Motor neuron (in vitro differentiated cells): ENCODE data around the gene ADCY7. TPM values are rescaled to one million over a fixed set of nuclear protein-coding genes. Genes with fewer than 3 reads are reported as not detected.

ENCODE experiments used
- ATAC-seq, 8 experiments: fragments of 200-7000 bp; cut with Tn5 transposase; replicated peaks in 6 of 8; 2 replicates each; pipeline ENCODE4 v1.8.0; 2021; ENCODE audit warnings: mild to moderate bottlenecking in 8 of 8, moderate library complexity in 8 of 8
- H3K27ac ChIP-seq, 2 donors: fragments of 250-450 bp; sonication (Bioruptor Pico); 2 replicates each; pipeline ENCODE4 v1.9.0; 2021; ENCODE audit warnings: antibody characterized with exemption in 2 of 2, mild to moderate bottlenecking in 2 of 2, moderate library complexity in 1 of 2
- H3K4me1 ChIP-seq, 2 donors: fragments of 250-450 bp; sonication (Bioruptor Pico); replicated peaks in 1 of 2; 2 replicates each; pipeline ENCODE4 v1.6.1; 2021; ENCODE audit warnings: antibody characterized with exemption in 2 of 2, mild to moderate bottlenecking in 2 of 2, moderate library complexity in 1 of 2
- H3K4me3 ChIP-seq, 5 donors: fragments of 250-450 bp; sonication (Bioruptor Pico); 2 replicates each; pipeline ENCODE4 v1.9.0; 2021; ENCODE audit warnings: antibody characterized with exemption in 5 of 5, mild to moderate bottlenecking in 5 of 5, moderate library complexity in 4 of 5
- WGBS, 10 experiments: fragments of 450-650 bp; shearing (Covaris generic); methylation state at CpG; one replicate each; pipeline ENCODE4 v1.0.0; 2022; 5-methylcytosine and 5-hydroxymethylcytosine counted together
- in situ Hi-C, 9 experiments: fragments of 400-800 bp; cut with MboI; loops; one replicate each; pipeline ENCODE4 v1.15.0; 2021; ENCODE audit warnings: low sequenced_read_pairs in 9 of 9, low pct_unique_long_range_greater_than_20kb in 2 of 9; ENCODE audit not compliant: unreplicated experiment in 9 of 9
- total RNA-seq, 8 experiments: library from RNA; unstranded; fragments of 300-600 nt; gene quantifications; 2 replicates each; pipeline versions ENCODE4 v1.2.3 to v1.2.4, GENCODE V29; 2022

The ADCY7 gene
- total RNA-seq, 8 experiments from 2014 or later, result 4.1 to 17.9 (median 7.5) TPM

DNA sequence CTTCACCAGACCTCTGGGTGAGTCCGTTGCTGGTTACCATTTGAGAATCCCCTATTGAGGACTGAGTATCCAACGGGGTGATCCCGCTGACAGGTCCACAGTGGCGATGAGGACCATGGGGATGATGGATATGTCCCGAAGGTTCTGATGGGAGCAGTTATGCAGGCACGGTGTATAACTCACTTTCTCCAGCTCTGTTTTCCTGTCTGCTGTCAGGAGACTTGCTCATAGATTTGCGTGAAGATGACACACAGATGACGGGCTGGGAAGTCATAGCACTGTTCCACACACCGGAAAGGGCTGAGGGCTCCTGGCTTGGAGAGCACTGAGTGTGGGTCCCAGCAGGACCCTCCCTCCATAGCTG is 22.2 kb upstream of the ADCY7 start:
- in situ Hi-C loops, result no loop called here
- H3K4me3 ChIP-seq, result no peak overlapping the region
- H3K4me1 ChIP-seq, result no peaks in the 10 kb centered on the region
- ATAC-seq, result no peak
- WGBS, 10 experiments, result 70 to 90% (median 81%) methylated on average over 1 to 6 of the region's 9 CpGs; no CpG with 5 or more reads in 6 of the 10 experiments
- H3K27ac ChIP-seq, result no peak overlapping the region

- Histone ChIP-seq H3K4me1 (no peaks in the 10 kb centered on the region), H3K4me3 (peak overlapping the region in 1 of 5 donors; percentile 52), H3K27ac (no peak overlapping the region)
- ATAC-seq, result peak in 1 of 8 experiments; percentile 7
- 15 to 94% (median 79%) methylated on average over 1 to 14 of the region's 33 CpGs; no CpG with 5 or more reads in 4 of the 10 experiments for WGBS, 10 experiments
- in situ Hi-C loops, result no loop called here
Measured at GRCh38 chr16:50244504-50245416, 21.6 kb upstream of the ADCY7 start.

DNA sequence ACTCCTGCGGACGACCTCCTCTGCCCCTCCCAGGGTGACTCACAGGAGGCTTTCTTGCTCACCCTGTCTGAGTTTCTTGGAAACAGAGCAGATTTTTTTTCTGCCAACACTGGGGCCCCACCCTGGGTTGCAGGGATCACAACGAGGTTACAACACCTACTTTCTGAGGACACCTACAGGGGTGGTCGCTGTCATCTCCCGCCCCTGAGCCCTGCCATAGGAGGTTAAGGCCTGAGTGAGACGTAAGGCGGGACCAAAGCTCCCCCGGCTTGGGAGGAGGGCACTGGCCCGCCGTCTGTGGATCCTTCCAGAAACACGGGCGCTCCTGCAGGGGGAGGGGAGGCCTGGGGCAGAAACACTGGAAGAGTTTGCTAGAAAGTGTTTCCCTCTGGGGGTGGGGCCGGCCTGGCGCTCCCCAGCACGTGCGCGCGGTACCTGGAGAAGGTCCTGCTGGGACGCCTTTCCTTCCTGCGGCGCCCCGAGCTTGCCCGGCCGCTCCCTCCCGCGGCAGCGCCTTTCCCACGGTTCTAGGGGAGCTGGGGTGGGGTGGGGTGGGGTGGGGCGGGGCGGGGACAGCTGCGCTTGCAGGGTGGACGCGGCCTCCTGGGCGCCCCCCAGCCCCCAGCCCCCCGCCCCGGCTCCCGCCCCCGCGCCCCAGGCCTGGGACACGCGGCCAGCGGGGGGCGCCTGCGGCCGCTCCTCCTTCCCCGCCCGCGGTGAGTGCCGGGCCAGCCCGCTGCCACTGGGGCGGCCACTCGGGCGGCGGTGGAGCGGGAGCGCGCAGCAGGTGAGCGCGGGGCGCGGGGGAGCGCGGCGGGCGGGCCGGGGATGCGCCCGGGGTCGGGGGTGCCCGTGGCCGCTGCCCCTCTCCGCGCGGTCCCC is 20.7 kb upstream of the ADCY7 start:
- ATAC-seq, result peak; percentile 73 to 90 (median 86)
- peak overlapping the region in 1 of 2 donors; percentile 17 for H3K27ac ChIP-seq
- 0 to 40% (median 25%) methylated on average over 1 to 4 of the region's 74 CpGs; no CpG with 5 or more reads in 5 of the 10 experiments for WGBS, 10 experiments
- in situ Hi-C loops, result no loop called here
- no peaks in the 10 kb centered on the region for H3K4me1 ChIP-seq
- H3K4me3 ChIP-seq, result peak overlapping the region; percentile 52 to 83 (median 54)

DNA sequence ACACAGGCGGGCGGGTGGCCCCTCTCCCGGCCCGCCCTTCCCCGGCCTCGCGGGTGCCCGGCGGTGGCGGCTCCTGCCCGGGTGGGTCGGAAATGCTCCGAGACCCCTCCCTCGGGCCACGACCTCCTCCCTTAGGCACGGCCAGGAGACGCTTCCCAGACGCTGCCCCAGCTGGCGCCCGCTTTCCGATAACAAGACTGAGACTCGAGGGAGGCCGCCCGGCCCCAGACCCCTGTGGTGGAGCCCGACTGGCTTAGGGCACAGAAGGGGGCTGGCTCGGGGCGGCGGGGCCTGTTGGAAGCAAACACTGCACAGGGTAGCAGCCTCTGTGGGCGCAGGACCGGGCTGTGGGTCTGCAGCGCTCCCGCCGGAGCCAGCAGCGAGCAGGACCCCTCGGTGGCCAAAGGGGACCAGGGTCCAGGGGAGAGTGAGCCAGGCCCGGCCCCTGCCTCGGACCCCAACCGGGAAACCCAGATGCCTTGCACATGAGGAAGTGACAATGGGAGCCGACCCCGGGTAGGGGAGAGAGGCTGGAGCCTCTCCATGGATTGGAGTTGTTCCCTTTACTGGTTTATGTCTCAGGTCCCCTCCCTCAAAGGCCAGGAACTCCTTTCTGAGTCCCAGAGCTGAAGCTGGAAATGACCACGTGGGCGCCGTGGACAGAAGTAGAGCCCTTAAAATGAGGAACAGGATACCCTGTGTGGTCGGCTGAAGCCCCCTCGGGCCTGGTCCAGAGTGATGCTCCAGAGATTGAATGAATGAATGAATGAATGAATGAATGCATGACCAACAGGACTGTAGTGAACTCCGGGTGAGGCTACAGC is 19.8 kb upstream of the ADCY7 start:
- WGBS, 10 experiments, result 0 to 70% (median 47%) methylated on average over 2 to 12 of the region's 46 CpGs; no CpG with 5 or more reads in 6 of the 10 experiments
- in situ Hi-C loops, result no loop called here
- ATAC-seq, result peak; percentile 2 to 70 (median 58)
- H3K4me3 ChIP-seq, result peak overlapping the region; percentile 52 to 83 (median 54)
- no peaks in the 10 kb centered on the region for H3K4me1 ChIP-seq
- H3K27ac ChIP-seq, result peak overlapping the region in 1 of 2 donors; percentile 17

DNA sequence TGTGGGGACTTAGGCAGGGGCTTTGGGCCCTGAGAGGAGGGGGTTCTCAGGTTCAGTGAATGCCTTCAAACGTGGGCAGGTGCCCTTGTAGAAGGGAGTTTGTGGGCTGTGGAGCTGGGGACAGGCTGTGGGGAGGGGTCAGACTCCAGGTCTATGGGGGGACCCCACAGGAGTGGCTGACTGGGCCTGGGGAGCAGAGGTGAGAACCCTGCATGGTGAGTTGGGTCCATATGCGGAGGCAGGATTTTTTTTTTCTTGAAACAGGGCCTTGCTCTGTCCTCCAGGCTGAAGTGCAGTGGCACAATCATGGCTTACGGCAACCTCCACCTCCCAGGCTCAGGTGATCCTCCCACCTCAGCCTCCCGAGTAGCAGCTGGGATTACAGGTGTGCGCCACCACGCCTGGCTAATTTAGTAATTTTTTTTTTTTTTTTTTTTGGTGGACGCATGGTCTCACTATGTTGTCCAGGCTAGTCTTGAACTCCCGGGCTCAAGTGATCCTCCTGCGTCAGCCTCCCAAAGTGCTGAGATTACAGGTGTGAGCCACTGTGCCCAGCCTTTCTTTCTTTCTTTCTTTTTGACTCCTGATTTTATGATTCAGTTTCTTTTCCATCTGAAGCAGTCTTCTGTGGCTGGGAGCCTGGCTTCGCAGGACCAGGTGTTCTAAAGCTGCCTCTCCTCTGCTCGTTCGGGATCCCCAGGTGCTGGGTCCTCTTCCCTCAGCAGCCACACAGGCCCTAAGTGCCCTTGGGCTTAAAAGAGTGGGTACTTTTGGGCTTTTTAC is 19.0 kb upstream of the ADCY7 start:
- no peaks in the 10 kb centered on the region for H3K4me1 ChIP-seq
- in situ Hi-C loops, result no loop called here
- ATAC-seq, result no peak
- H3K4me3 ChIP-seq, result peak overlapping the region in 1 of 5 donors; percentile 52
- WGBS, 10 experiments, result 93 to 100% (median 95%) methylated on average over 3 to 9 of the region's 12 CpGs; no CpG with 5 or more reads in 4 of the 10 experiments
- no peak overlapping the region for H3K27ac ChIP-seq

GRCh38 chr16:50247906-50248608 is 18.3 kb upstream of the ADCY7 start:
- no peaks in the 10 kb centered on the region for H3K4me1 ChIP-seq
- in situ Hi-C loops, result no loop called here
- 70 to 100% (median 88%) methylated on average over 1 to 6 of the region's 13 CpGs; no CpG with 5 or more reads in 3 of the 10 experiments for WGBS, 10 experiments
- no peak for ATAC-seq
- H3K4me3 ChIP-seq, result no peak overlapping the region
- H3K27ac ChIP-seq, result no peak overlapping the region

- ATAC-seq, result no peak
- in situ Hi-C loops, result no loop called here
Measured at GRCh38 chr16:50248845-50249244, 17.5 kb upstream of the ADCY7 start.

GRCh38 chr16:50251375-50252081 is 14.8 kb upstream of the ADCY7 start:
- Histone ChIP-seq H3K27ac (no peak overlapping the region), H3K4me3 (no peak overlapping the region), H3K4me1 (no peaks in the 10 kb centered on the region)
- in situ Hi-C loops, result no loop called here
- ATAC-seq, result peak in 3 of 8 experiments; percentile 68 to 88 (median 84)
- WGBS, 10 experiments, result 0 to 100% (median 80%) methylated on average over 1 to 9 of the region's 15 CpGs; no CpG with 5 or more reads in 1 of the 10 experiments

More at GRCh38 chr16:50248845-50249244, 17.5 kb upstream of the ADCY7 start:
- Histone ChIP-seq H3K4me3 (no peak overlapping the region), H3K4me1 (no peaks in the 10 kb centered on the region), H3K27ac (no peak overlapping the region)
- WGBS, 10 experiments, result 79 to 89% (median 85%) methylated on average over 2 to 4 of the region's 8 CpGs; no CpG with 5 or more reads in 7 of the 10 experiments

GRCh38 chr16:50252082-50252611 is 14.2 kb upstream of the ADCY7 start:
- H3K4me1 ChIP-seq, result no peaks in the 10 kb centered on the region
- no peak for ATAC-seq
- WGBS, 10 experiments, result 77 to 100% (median 85%) methylated on average over 2 to 6 of the region's 9 CpGs; no CpG with 5 or more reads in 4 of the 10 experiments
- no peak overlapping the region for H3K27ac ChIP-seq
- H3K4me3 ChIP-seq, result no peak overlapping the region
- in situ Hi-C loops, result no loop called here

- Histone ChIP-seq H3K27ac (no peak overlapping the region), H3K4me1 (no peaks in the 10 kb centered on the region), H3K4me3 (no peak overlapping the region)
- no peak for ATAC-seq
- 43 to 90% (median 80%) methylated on average over 1 to 12 of the region's 12 CpGs; no CpG with 5 or more reads in 1 of the 10 experiments for WGBS, 10 experiments
- in situ Hi-C loops, result no loop called here
Measured at GRCh38 chr16:50252874-50253513, 13.4 kb upstream of the ADCY7 start.
